T1000 (cell line): ENCODE data around the gene PNMA8A.
"Not testable (repeated sequence)": the region's sequence is repeated elsewhere in the genome, so short reads cannot be mapped to it uniquely, and the experiment has no call there.

Experiments
- DNase-seq: peaks from one replicate; lab custom pipeline; 2025; ENCODE audit warnings: mixed read lengths; lab: John Stamatoyannopoulos, UW

PNMA8A gene

DNA sequence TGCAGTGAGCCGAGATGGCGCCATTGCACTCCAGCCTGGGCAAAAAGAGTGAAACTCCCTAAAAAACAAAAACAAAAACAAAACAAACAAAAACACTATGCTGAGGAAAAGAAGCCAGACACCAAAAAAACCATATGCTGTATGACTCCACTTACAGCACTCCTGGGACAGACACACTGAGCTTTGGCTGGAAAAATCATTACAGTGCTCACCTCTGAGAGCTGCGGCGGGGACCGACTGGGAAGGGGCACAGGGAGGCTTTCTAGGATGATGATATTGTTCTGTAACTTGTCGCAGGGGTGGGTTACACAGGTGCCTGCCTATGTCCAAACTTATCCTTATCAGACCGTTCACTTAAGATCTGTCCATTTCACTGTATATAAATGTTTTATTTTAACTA is 7.8 kb downstream of the PNMA8A start:
- DNase-seq, result no peak

DNA sequence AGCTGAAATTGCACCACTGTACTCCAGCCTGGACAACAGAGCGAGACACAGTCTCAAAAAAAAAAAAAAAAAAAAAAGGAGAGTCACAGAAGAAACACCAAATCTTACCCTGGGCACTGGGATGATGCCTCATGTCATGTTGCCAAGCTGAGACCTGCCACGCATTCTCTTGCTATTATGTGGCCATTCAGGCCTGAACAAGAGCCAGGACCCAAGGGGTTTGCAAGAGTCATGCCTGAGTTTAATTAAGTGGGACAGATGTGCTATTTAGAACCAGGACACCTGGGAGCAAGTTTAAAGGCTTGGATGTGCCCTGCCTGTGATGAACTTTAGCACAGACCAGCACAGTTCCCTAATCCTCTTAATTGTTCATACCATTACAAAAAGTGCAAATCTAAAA is 9.8 kb downstream of the PNMA8A start:
- no peak for DNase-seq

DNA sequence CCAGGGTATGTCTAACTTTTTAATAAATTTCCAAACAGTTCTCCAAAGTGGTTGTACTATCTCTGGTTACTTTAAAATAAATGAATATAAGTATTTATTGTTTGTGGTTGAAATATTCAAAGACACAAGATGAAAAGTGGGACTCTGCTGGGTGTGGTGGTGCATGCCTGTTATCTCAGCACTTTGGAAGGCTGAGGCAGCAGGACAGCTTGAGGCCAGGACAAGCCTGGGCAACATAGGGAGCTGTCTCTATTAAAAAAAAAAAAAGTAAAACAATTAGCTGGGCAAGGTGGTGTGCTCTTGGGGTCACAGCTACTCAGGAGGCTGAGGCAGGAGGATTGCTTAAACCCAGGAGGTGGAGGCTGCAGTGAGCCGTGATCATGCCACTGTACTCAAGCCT is 10.4 kb downstream of the PNMA8A start:
- DNase-seq, result no peak

DNA sequence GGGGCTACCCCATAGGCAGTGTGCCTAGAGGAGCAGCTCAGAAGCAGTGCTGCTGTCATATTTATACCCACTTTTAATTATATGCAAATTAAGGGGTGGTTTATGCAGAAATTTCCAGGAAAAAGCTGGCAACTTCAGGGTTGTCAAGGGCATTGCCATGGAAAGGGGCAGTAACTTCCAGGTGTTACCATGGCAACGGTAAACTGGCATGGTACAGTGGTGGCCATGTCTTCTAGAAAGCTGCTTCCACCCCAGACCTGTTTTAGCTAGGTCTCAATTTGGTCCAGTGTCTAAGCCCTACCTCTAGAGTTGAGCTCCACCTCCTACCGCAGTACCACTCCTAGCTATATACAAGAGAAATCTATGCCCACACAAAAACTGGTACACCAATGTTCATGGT is 11.3 kb downstream of the PNMA8A start:
- DNase-seq, result no peak

DNA sequence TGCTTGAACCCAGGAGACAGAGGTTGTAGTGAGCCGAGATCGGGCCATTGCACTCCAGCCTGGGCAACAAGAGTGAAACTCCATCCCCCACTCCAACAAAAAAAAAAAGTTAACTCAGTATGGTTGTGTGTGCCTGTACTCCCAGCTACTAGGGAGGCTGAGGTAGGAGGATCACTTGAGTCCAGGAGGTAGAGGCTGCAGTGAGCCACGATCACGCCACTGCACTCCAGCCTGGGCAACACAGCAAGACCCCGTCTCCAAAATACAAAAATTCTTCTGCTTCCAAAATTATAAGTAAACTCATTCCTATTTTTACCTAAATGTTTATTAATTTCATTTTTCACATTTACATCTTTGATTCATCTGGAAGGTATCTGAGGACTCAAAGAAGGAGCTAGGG is 14.4 kb downstream of the PNMA8A start:
- DNase-seq, result no peak

DNA sequence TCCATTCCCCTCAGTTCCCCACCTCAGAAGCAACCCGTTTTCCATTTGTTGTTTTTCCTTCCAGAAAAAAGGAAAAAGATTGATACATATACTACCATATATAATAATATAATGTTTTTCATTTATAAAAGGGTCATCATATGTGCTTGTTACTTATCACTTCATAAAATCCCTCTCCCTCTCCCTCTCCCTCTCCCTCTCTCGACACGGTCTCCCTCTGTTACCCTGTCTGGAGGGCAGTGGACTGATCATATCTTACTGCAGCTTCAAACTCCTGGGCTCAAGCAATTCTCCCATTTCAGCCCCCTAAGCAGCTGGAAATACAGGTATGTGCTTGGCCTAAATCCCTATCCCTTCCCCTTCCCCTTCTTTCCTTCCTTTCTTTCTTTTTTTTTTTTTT is 17.1 kb downstream of the PNMA8A start:
- no peak for DNase-seq

DNA sequence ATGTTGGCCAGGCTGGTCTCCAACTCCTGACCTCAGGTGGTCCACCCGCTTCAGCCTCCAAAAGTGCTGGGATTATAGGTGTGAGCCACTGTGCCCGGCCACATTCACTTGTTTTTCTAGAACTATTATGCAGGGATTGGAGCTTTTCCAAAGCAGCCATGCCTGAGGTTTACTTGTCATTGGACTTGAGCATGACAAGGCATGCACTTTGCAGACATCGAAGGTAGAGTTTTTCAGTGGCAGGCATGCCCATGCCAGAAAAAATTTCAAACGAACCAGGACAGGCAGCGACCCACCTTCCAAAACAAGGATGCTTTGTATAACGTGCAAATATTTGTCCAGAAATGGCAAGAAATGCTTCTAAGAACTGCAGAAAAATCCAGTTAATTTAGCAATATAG is 17.7 kb downstream of the PNMA8A start:
- no peak for DNase-seq

DNA sequence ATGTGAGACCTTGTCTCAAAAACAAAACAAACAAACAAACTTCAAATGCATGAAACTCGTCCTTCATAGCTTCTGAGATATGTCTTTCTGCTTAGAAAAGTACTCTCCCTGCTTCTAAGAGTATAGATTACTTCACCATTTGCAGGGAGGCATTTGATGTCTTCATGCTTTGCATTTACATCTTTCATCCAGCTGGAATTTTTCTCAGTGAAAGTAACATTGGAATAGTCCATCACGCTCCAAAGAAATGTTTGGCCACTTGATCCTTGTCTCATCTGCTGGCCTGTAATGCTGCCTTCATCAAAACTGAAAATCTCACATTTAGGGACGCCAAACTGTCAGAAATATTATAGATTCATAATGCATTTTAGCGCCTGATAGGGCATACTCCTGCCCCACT is 19.2 kb downstream of the PNMA8A start:
- DNase-seq, result no peak

DNA sequence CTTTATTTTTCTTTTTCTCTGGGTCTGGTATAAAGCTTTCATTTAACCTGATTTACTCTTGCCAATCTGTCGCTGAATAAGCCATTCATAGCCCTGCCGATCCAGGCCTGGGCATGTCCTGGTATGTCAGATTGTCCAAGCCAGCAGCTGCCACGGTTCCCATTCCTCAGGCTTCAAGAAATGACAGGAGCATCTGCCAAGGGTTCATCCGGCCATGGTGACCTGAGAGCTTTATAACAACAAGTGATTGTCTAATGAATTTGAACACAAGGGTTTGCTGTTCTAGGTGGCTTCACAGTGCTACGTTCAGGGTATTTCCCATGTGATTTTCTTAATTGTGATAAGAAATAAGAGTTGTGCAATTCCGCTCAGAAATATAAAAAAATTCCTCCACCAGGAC is 20.0 kb downstream of the PNMA8A start:
- DNase-seq, result no peak

DNA sequence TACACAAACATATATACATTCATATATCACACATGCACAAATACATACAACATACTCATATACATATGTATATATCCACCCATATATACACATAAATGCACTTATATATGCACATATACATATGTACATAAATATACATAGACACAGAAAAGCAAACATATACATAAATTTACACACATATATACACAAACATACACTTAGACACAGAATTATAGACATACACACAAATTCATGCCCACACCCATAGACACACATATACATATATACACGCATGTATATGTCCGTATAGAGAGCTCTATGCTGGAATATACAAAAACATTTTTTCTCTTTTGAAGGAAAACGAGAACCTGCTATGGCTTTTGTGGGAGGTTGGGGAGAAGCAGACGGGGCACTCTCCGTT is 20.6 kb downstream of the PNMA8A start:
- DNase-seq, result no peak

DNA sequence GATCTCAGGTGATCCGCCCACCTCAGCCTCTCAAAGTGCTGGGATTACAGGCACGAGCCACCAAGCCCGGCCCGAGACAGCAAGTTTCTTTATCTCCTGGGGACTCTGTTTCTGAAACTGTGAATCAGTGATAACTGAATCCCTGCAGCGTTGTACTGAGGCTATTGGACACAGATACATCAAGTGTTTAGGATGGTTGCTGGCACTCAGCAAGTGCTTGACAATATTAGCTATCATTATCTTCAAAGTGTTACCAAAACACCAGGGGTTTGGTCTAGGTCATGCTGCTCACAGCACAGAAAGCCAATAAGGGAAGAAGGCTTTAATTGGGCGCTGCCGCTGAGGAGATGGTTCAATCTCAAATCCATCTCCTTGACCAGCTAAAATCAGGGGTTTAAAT is 22.1 kb downstream of the PNMA8A start:
- DNase-seq, result no peak

DNA sequence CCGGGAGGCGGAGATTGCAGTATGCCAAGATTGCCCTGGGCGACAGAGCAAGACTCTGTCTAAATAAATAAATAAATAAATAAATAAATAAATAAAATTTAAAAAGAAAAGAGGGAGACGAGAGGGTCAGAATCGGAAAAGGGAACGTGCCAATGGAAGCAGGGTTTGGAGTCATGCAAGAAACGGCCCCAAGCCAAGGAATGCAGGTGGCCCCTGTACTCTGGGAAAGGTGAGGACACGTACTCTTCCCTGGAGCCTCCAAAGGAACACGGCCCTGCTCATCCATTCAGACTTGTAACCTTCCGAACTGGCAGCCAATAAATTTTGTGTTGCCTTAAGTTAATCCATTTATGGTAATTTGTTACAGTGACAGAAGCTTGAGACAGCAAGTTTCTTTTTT is 22.8 kb downstream of the PNMA8A start:
- no peak for DNase-seq

DNA sequence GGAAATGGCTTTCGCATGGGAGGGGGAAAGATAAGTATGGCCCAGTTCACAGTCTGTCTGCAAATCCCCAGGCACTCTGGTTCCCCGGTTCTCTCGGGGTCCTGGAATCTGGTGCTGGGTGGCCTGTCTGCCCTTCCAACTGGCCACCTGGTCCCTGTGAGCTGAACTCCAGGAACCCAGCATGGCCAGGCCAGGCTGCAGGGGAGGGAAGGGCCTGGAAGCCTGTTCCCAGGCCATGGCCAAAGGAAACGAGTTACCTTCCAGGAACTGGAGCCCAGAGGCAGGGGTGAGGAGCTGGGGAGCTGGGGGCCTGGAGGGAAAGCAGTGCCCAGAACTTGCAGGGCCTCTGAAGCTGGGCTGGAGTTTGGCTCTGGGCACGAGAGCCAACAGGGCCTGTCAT is 23.5 kb downstream of the PNMA8A start:
- DNase-seq, result no peak

DNA sequence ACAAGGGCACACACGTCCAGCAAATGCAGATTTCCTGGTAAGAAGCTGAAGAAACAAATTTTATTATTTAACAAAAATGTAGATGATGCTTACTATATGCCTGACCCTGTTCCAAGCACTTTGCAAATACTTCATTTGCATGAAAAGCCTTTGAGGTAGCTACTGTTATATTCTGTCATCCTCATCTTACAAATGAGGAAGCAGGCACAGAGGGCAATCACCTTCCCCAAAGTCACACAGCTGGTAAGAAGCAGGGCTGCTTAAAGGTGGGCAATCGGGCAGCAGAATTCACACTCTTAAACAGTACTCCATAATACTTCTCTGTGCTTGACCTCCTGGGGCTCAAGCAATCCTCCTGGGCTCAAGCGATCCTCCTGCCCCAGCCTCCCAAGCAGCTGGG is 24.4 kb downstream of the PNMA8A start:
- DNase-seq, result no peak

DNA sequence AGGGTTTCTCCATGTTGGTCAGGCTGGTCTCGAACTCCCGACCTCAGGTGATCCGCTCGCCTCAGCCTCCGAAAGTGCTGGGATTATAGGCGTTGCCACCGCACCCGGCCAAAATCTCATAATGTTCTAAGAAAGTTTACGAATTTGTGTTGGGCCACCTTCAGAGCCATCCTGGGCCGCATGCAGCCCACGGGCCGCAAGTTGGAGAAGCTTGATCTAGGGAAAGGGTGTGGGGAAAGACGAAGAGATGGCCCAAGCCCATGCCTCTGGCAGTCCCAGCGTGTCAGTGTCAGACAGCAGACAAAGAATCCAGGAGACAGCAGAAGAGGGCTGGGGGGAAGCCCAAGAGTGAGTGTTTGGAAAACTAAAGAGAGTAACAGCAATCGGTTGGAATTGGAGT is 25.3 kb downstream of the PNMA8A start:
- no peak for DNase-seq

DNA sequence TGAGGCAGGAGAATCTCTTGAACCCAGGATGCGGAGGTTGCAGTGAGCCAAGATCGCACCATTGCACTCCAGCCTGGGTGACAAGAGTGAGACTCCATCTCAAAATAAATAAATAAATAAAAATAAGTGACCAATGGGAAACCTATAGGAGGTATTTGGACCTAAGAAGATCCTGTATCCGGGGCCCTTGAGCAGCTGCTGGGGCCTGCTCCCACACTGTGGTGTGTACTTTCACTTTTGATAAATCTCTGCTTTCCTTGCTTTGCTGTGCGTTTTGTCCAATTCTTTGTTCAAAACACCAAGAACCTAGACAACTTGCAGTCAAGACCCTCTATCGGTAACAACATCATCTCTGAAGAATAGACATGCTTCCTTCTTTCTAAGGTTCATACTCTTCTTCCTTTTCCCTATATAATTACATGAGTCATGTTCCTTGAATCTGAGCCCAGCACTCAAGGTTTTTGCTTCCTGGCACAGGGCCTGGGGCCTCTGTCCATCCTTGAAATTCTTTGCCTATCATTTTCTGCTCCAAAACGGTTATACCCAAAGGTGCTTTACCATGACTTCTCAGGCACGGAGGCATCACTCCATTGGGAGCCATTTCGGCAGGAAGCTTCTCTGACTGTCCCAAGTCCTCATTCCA is 28.4 kb downstream of the PNMA8A start:
- no peak for DNase-seq

DNA sequence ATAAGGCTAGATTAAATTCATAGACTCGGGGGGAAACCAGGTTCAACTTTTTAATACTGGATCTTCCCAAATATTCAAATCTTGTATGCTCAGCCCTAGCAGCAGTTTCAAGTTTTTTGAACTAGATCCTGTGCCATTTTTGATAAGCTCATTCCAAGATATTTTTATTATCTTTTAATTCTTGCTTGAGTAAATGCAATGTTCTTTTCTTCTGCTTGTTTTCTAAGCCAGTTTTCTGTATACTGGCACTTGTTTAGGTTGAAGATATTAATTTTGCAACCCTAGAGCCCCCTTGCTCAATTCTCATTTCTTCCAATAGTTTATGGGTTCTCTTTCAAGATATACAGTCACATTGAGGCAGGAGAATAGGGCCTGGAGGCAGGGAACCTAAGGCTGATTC is 29.5 kb downstream of the PNMA8A start:
- no peak for DNase-seq

DNA sequence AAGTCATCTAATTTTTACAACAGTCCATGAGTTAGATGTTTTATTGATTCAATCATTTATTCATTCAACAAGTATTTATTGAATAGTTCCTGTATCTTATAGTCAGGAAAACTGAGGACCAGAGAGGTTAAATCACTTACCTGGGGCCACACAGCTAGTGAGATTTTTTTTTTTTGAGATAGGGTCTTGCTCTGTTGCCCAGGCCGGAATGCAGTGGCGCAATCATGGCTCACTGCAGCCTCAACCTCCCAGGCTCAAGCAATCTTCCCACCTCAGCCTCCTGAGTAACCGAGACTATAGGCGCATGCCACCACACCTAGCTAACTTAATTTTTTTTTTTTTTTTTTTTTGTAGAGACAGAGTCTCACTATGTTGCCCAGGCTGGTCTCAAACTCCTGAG is 35.7 kb downstream of the PNMA8A start:
- not testable (repeated sequence) for DNase-seq

DNA sequence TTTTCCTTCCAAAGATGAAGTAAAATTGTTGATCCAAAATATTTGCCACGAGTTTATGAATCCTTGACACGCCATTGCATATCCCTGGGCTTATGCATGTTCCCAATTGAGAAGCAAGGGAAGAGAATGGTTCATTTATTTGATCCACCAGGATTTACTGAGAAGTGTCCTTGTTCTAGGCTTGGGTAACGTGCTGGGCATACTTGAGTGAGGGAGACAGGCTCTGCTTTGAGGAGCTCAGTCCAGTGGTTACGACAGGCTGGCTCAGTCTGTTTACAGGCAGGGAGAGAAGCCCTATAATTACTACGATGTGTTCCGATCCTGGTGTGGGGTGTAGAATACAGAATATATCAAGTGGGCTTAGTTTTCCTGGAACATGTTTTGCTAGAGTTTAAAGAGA is 36.4 kb downstream of the PNMA8A start:
- DNase-seq, result no peak

DNA sequence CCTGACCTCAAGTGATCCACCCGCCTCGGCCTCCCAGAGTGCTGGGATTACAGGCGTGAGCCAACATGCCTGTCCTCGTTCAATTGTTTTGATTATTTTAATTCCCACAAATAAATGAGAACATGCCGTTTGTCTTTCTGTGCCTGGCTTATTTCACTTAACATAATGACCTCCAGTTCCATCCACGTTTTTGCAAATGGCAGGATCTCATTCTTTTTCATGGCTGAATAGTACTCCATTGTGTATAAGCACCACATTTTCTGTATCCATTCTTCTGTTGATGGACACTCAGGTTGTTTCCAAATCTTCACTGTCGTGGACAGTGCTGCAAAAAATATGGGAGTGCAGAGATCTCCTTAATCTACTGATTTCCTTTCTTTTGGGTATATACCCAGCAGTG is 37.9 kb downstream of the PNMA8A start:
- not testable (repeated sequence) for DNase-seq

DNA sequence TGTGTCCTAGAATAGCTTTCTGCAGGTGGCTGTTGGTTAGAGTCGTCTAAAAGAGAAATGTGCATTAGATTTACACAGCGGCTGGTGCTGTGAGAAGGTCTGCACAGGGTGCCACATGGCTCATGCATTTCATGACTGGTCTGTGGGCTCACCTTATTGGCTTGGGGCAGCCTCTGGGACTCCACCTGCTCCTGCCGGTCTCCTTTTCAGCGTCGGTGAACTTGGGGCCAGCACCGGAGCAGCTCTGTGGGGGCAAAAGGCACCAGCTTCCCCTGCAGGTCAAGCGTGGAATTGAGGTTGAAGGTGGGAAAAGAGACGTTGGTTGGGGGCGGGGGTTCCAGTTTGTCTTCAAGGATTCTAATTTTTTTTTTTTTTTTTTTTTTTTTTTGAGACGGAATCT is 39.5 kb downstream of the PNMA8A start:
- DNase-seq, result no peak

DNA sequence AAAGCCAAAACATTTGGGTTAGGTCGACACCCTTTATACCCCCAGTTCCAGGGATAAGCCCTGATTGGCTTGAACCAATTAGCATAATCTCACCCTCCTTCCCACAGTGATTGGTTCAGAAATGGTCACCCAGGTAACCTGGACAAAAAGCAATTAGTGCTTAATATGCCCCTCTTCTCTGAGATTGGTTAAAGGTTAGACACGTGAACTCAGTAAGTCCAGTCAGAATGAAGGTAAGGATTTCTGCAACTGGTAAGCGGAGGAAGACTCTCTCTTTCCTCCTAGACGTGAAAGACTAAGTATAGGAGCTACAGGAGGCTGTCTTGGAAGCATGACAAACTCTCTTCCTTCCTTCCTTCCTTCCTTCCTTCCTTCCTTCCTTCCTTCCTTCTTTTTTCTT is 41.4 kb downstream of the PNMA8A start:
- DNase-seq, result no peak

DNA sequence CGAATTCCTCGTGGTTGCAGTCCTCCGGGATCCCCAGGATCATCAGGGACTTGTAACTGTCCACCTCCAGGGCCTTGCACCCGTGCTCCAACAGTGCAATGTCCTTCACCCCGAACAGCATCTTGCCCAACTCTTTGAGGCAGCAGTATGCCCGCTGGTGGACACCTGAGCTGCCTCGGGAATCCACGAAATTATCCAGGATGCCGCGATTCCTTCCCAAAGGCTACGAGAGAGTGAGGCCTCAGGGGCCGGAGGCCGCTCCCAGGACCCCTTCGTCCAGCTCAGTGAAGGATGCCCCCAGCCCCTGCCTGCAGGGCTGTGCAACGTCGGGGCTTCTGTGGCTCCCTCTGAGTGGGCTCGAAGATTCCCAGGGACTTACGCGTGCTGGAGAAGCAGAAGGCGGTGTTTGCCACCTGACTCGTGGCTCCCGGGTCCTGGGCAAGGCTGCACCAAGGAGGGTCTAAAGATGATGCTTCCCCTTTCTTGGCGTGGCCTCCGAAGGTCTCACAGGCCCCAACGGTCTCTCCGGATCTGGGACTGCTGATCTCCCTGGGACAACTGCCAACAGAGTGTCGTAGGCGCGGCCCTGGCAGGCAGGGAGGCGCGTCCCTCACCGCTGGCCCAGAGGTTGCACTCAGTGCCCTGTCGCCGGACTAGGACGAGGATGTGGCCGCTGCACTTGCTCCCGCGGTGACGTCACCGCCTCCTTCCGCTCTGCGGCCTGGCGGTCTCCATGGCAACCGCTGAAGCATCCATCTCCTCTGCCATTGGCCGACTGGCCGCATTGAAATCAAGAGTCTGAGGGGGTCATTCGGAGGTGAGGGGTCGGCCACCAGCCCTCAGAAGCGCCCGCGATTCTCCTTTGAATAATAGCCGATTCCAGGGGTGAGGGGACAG is 42.9 kb downstream of the PNMA8A start, which contains the start of gene PNMA8C:
TSS of gene PNMA8C (minus strand) at position 698 of the 897 bp plus-strand sequence. CDS start at position 121, 577 bp downstream.
- no peak for DNase-seq
